Calu3 (cell line): ENCODE data around the gene SORT1. TPM values are rescaled to one million over a fixed set of nuclear protein-coding genes. Genes with fewer than 3 reads are reported as not detected.

Experiments
- BruUV-seq: library from RNA; stranded (reverse); fragments of 400-500 nt; replicated peaks from 2 replicates; lab custom pipeline; 2021; lab: Mats Ljungman, UMichigan
- CTCF ChIA-PET: fragments of 300-600 bp; sonication (Branson Sonifier 250); formaldehyde crosslinking; loops from one replicate; lab custom pipeline; 2022; ENCODE audit warnings: antibody characterized with exemption; lab: Charles Lee
- DNase-seq: peaks from one replicate; pipeline ENCODE4 v3.0.0; 2022
- H3K27ac Mint-ChIP-seq: one replicate; pipeline ENCODE4 v1.8.0; 2022; ENCODE audit warnings: mixed read lengths; ENCODE audit not compliant: unreplicated experiment
- H3K27me3 Mint-ChIP-seq: one replicate; pipeline ENCODE4 v1.8.0; 2022; ENCODE audit warnings: mixed read lengths; ENCODE audit not compliant: unreplicated experiment
- H3K36me3 Mint-ChIP-seq: one replicate; pipeline ENCODE4 v1.8.0; 2022; ENCODE audit warnings: mild to moderate bottlenecking, moderate library complexity, mixed read lengths; ENCODE audit not compliant: insufficient read depth, unreplicated experiment
- H3K4me1 Mint-ChIP-seq: one replicate; pipeline ENCODE4 v1.8.0; 2022; ENCODE audit warnings: mild to moderate bottlenecking, low read depth, mixed read lengths; ENCODE audit not compliant: unreplicated experiment
- H3K4me3 Mint-ChIP-seq: one replicate; pipeline ENCODE4 v1.8.0; 2022; ENCODE audit warnings: mild to moderate bottlenecking, low read depth, moderate library complexity, mixed read lengths; ENCODE audit not compliant: unreplicated experiment
- H3K9me3 Mint-ChIP-seq: one replicate; pipeline ENCODE4 v1.8.0; 2022; ENCODE audit warnings: low read depth, mixed read lengths; ENCODE audit not compliant: unreplicated experiment
- intact Hi-C: fragments of 100-400 bp; cut with micrococcal nuclease; formaldehyde crosslinking; loops from one replicate; pipeline ENCODE4 v1.10.0; 2022; ENCODE audit not compliant: unreplicated experiment
- total RNA-seq: library from RNA; stranded (reverse); gene quantifications from 2 replicates; pipeline ENCODE4 v1.2.3, GENCODE V29; 2022
- TF ChIP-seq, protein P1 (sequence below): fragments of 200-600 bp; IDR thresholded peaks from one replicate; pipeline ENCODE4 v1.8.0; 2022; ENCODE audit warnings: antibody characterized with exemption; ENCODE audit not compliant: unreplicated experiment

Gene SORT1
- total RNA-seq, 1 experiment from 2014 or later, result 68.2 TPM

GRCh38 chr1:109275706-109276345, 121.9 kb downstream of the SORT1 start:
- no peaks in the 10 kb centered on the region for H3K9me3 Mint-ChIP-seq
- TF ChIP-seq, protein P1, sequence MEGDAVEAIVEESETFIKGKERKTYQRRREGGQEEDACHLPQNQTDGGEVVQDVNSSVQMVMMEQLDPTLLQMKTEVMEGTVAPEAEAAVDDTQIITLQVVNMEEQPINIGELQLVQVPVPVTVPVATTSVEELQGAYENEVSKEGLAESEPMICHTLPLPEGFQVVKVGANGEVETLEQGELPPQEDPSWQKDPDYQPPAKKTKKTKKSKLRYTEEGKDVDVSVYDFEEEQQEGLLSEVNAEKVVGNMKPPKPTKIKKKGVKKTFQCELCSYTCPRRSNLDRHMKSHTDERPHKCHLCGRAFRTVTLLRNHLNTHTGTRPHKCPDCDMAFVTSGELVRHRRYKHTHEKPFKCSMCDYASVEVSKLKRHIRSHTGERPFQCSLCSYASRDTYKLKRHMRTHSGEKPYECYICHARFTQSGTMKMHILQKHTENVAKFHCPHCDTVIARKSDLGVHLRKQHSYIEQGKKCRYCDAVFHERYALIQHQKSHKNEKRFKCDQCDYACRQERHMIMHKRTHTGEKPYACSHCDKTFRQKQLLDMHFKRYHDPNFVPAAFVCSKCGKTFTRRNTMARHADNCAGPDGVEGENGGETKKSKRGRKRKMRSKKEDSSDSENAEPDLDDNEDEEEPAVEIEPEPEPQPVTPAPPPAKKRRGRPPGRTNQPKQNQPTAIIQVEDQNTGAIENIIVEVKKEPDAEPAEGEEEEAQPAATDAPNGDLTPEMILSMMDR, result no peak
- peaks cover 28% of the 10 kb centered on the region for H3K4me1 Mint-ChIP-seq
- peaks cover 24% of the 10 kb centered on the region for H3K36me3 Mint-ChIP-seq
- CTCF ChIA-PET, result no interaction called here
- no peaks in the 10 kb centered on the region for H3K27me3 Mint-ChIP-seq
- peak overlapping the region; percentile 73 for H3K4me3 Mint-ChIP-seq
- H3K27ac Mint-ChIP-seq, result peak overlapping the region; percentile 85
- DNase-seq, result no peak
- intact Hi-C loops, result loop anchor here (2.0 kb wide), 2 partner anchors 123 to 257 kb away; no protein-coding TSS in a partner anchor
- TSS peak; percentile 28 for BruUV-seq

GRCh38 chr1:109274533-109275476, 122.9 kb downstream of the SORT1 start:
- Mint-ChIP-seq H3K27me3 (no peaks in the 10 kb centered on the region), H3K36me3 (peaks cover 24% of the 10 kb centered on the region), H3K27ac (peak overlapping the region; percentile 85), H3K9me3 (no peaks in the 10 kb centered on the region), H3K4me3 (peak overlapping the region; percentile 73), H3K4me1 (peaks cover 28% of the 10 kb centered on the region)
- DNase-seq, result peak; percentile 71
- intact Hi-C loops, result no loop called here
- CTCF ChIA-PET, result no interaction called here
- no TSS peak for BruUV-seq
- TF ChIP-seq, protein P1, result no peak

DNA sequence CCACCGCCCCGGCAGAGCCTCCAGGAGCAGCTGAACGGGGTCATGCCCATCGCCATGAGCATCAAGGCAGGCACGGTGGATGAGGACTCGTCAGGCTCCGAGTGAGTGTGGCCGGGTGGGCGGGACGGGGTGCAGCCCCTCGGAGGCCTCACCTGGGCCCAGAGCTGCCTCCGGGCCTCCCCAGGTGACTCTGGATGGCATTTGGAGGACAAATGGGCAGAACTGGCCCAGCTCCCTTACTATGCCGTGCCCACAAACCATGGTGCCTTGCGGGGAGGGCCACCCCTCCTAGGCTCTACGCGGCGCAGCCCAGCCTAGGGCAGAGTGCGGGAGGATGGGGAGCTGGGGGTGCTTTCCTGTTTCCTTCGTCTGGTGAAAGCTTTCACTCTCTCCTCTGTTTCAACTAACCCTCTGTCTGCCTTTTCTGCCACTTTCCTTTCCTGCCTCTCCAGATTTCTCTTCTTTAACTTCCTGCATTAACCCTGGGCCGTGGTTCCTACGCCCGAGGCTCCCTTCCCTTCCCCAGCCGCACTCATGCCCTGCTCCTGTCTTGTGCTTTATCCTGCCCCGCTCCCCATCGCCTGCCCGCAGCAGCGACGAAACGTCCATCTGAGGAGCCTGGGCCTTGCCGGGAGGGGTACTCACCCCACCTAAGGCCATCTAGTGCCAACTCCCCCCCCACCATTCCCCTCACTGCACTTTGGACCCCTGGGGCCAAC, 124.0 kb downstream of the SORT1 start:
- H3K4me1 Mint-ChIP-seq, result peaks cover 28% of the 10 kb centered on the region
- TF ChIP-seq, protein P1, result no peak
- BruUV-seq, result no TSS peak
- CTCF ChIA-PET, result interaction anchor here (0.6 to 1.2 kb wide), 5 partner anchors 9 to 338 kb away, joined by 3 to 4 read pairs (median 4); partner anchors contain the start of gene PSRC1
- no peaks in the 10 kb centered on the region for H3K9me3 Mint-ChIP-seq
- peaks cover 24% of the 10 kb centered on the region for H3K36me3 Mint-ChIP-seq
- no peaks in the 10 kb centered on the region for H3K27me3 Mint-ChIP-seq
- peak overlapping the region; percentile 85 for H3K27ac Mint-ChIP-seq
- H3K4me3 Mint-ChIP-seq, result peak overlapping the region; percentile 73
- intact Hi-C loops, result no loop called here
- DNase-seq, result no peak

GRCh38 chr1:109272831-109273547, 124.7 kb downstream of the SORT1 start:
- H3K27ac Mint-ChIP-seq, result no peak overlapping the region
- CTCF ChIA-PET, result interaction anchor here (0.6 to 1.2 kb wide), 5 partner anchors 9 to 338 kb away, joined by 3 to 4 read pairs (median 4); partner anchors contain the start of gene PSRC1
- intact Hi-C loops, result no loop called here

More at GRCh38 chr1:109272831-109273547, 124.7 kb downstream of the SORT1 start:
- Mint-ChIP-seq H3K36me3 (peaks cover 30% of the 10 kb centered on the region), H3K9me3 (peaks cover 2% of the 10 kb centered on the region), H3K27me3 (no peaks in the 10 kb centered on the region), H3K4me1 (peaks cover 28% of the 10 kb centered on the region), H3K4me3 (peak overlapping the region; percentile 73)
- BruUV-seq, result no TSS peak
- TF ChIP-seq, protein P1, result no peak
- peak; percentile 45 for DNase-seq
